ENCODE data around the gene KCNN3.

- TF ChIP-seq CTCF (IDR thresholded peaks at IDR 0.05; ENCODE audit: insufficient read depth, low read length) (no peak), POLR2AphosphoS5 (IDR thresholded peaks at IDR 0.05; ENCODE audit: low read depth) (no peak)
Measured at GRCh38 chr1:154747740-154748404, 122.2 kb downstream of the KCNN3 start.
